Measurements from ENCODE around the gene NPEPL1.

NPEPL1 gene

DNA sequence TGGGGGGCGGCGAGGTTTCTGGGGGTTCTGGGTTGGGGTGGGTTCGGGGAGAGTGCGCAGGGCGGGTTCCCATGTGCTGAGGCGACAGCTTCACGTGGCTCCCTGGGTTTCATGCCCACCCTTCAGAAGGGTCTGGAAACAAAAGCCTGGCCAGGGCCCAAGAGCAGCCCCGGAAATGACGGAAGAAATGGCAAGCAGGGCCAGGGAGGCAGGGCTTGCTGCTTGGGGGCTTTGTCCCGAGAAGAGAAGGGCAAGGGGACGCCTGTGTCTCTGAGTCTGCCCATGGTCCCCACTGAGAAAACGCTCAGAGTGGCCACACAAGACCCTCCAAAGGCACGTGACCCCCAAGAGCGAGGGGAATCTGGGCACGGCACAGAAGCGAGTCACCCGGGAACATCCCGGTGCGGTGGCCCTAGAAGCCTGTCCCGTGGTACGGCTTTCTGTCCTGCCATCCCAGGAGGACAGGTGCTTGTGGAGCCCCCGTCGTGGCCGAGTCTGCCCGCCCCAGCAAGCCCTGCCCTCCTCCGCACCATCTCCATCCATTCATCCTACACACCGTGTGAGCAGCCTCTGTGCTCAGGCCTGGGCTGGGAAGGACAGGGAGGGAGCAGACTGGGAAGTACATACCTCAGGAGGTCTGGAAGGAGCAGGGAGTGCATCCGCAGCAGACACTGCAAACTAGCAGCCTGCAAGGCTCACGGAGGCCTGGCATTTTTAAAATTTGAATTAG lies 9.0 kb downstream of the NPEPL1 start:
- ChIA-PET CTCF (interaction anchor here (2.5 kb wide), 1 partner anchor 8 kb away, joined by 9 read pairs; no protein-coding TSS in a partner anchor), POLR2A (no interaction called here)
- TF ChIP-seq, protein P1, sequence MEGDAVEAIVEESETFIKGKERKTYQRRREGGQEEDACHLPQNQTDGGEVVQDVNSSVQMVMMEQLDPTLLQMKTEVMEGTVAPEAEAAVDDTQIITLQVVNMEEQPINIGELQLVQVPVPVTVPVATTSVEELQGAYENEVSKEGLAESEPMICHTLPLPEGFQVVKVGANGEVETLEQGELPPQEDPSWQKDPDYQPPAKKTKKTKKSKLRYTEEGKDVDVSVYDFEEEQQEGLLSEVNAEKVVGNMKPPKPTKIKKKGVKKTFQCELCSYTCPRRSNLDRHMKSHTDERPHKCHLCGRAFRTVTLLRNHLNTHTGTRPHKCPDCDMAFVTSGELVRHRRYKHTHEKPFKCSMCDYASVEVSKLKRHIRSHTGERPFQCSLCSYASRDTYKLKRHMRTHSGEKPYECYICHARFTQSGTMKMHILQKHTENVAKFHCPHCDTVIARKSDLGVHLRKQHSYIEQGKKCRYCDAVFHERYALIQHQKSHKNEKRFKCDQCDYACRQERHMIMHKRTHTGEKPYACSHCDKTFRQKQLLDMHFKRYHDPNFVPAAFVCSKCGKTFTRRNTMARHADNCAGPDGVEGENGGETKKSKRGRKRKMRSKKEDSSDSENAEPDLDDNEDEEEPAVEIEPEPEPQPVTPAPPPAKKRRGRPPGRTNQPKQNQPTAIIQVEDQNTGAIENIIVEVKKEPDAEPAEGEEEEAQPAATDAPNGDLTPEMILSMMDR (IDR thresholded peaks at IDR 0.05; ENCODE audit: control extremely low read depth, extremely low read depth, low read depth, missing control alignments) = no peak
- DNase-seq (ENCODE audit: extremely low spot score) = no peak

- CTCF ChIA-PET = interaction anchor here (2.5 kb wide), 1 partner anchor 9 kb away, joined by 9 read pairs; no protein-coding TSS in a partner anchor
- TF ChIP-seq, protein P1 (IDR thresholded peaks at IDR 0.05; ENCODE audit: control extremely low read depth, extremely low read depth, low read depth, missing control alignments) = no peak
- no peak for DNase-seq (ENCODE audit: extremely low spot score)
- POLR2A ChIA-PET = no interaction called here
Measured at GRCh38 chr20:58702161-58702510, 9.5 kb downstream of the NPEPL1 start.

- CTCF ChIA-PET = interaction anchor here (2.5 kb wide), 1 partner anchor 9 kb away, joined by 9 read pairs; no protein-coding TSS in a partner anchor
- TF ChIP-seq, protein P1 (IDR thresholded peaks at IDR 0.05; ENCODE audit: control extremely low read depth, extremely low read depth, low read depth, missing control alignments) = no peak
- DNase-seq (ENCODE audit: extremely low spot score) = no peak
- POLR2A ChIA-PET = no interaction called here
Measured at GRCh38 chr20:58702859-58703648, 10.5 kb downstream of the NPEPL1 start.

- CTCF ChIA-PET = interaction anchor here (2.5 kb wide), 1 partner anchor 10 kb away, joined by 9 read pairs; no protein-coding TSS in a partner anchor
- DNase-seq (ENCODE audit: extremely low spot score) = no peak
- POLR2A ChIA-PET = no interaction called here
- TF ChIP-seq, protein P1 (IDR thresholded peaks at IDR 0.05; ENCODE audit: control extremely low read depth, extremely low read depth, low read depth, missing control alignments) = no peak
Measured at GRCh38 chr20:58703765-58704371, 11.3 kb downstream of the NPEPL1 start.

DNA sequence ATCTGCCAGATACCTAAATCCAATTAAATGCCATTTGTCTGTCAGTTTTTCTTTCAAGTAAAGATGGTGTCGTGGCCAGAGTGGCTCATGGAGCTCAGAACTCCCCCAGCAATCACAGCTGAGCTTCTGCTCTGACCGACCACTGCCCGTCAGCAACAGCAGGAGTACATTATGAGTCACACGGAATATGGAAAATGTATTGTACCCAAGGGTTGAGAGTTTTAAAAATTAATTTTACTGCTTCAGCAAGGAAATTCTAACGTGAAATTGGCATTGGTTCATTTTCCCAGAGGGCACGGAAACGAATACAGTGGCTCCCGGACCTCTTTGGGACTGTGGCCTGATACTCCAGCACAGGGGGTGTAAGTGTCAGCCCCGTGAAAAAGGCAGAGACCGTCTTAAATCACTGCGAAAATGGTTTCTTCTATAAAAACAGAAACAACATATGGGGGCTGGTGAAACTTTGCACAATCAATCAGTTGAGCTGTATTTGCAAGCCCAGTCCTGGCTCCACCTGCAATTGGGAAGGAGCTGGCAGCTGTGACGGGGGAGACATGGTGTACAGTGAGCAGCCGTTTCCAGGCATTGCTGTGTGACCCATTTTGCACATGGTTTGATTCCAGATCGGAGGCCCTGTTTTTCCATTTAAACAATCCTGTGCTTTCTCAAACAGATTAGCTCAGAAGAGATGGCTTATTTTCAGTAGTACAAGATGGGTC lies 12.8 kb downstream of the NPEPL1 start:
- no peak for DNase-seq (ENCODE audit: extremely low spot score)
- TF ChIP-seq, protein P1 (IDR thresholded peaks at IDR 0.05; ENCODE audit: control extremely low read depth, extremely low read depth, low read depth, missing control alignments) = no peak
- POLR2A ChIA-PET = no interaction called here
- CTCF ChIA-PET = interaction anchor here (1.4 kb wide), 1 partner anchor 12 kb away, joined by 6 read pairs; no protein-coding TSS in a partner anchor

Measured in GM10248 (cell line).